GM06990 (cell line): ENCODE measurements around the gene CDK15.
A peak's percentile ranks its signal among the peaks of the same experiment; 100 is the strongest.

Experiments used
- DNase-seq: peaks from one replicate; pipeline ENCODE4 v3.0.0-alpha.2; 2011; ENCODE audit not compliant: insufficient read length; ENCODE audit errors: extremely low read depth
- H3K27me3 ChIP-seq: replicated peaks from 2 replicates; pipeline ENCODE4 v1.6.0; 2011; ENCODE audit warnings: low read length; ENCODE audit not compliant: control insufficient read depth, insufficient read depth
- H3K36me3 ChIP-seq: 2 replicates; pipeline ENCODE4 v1.5.1; 2011; ENCODE audit warnings: low read length; ENCODE audit not compliant: control insufficient read depth, insufficient read depth
- H3K4me3 ChIP-seq: replicated peaks from 2 replicates; pipeline ENCODE4 v1.5.1; 2011; ENCODE audit warnings: low read depth, mild to moderate bottlenecking, control low read depth, low read length
- CTCF ChIP-seq: IDR thresholded peaks from 2 replicates; pipeline ENCODE4 v1.5.1; 2011; ENCODE audit warnings: low read length, control low read depth, mild to moderate bottlenecking, inconsistent platforms; ENCODE audit not compliant: insufficient read depth, poor library complexity, severe bottlenecking

The CDK15 gene

GRCh38 chr2:201775326-201775725 lies 31.0 kb upstream of the CDK15 start:
- no peaks in the 10 kb centered on the region for H3K36me3 ChIP-seq
- H3K27me3 ChIP-seq, result no peaks in the 10 kb centered on the region
- H3K4me3 ChIP-seq, result no peak overlapping the region
- no peak for TF ChIP-seq CTCF
- DNase-seq, result no peak

DNA sequence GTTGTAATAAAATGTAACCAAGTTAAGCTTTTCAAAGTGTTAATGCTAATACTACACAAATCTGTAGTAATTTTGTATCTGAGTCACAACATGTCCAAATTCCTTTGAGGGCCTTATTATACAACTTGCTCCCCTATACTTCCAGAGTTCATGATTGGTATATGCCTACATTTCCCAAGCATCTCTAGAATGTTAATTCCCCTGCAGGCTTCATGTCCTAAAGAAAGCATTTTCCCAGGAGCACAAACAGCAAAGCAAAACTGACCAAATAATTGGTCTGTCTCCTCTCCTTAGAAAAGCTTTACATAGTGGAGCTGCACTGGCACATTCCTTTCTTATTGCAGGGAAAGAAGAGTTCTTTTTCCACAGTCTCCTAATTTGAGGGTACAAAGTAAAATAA lies 29.3 kb upstream of the CDK15 start:
- H3K27me3 ChIP-seq, result no peaks in the 10 kb centered on the region
- TF ChIP-seq CTCF, result no peak
- no peak for DNase-seq
- no peak overlapping the region for H3K4me3 ChIP-seq
- H3K36me3 ChIP-seq, result no peaks in the 10 kb centered on the region

GRCh38 chr2:201777869-201778268 lies 28.5 kb upstream of the CDK15 start:
- no peak for TF ChIP-seq CTCF
- Histone ChIP-seq H3K27me3 (no peaks in the 10 kb centered on the region), H3K36me3 (no peaks in the 10 kb centered on the region), H3K4me3 (no peak overlapping the region)
- DNase-seq, result no peak

DNA sequence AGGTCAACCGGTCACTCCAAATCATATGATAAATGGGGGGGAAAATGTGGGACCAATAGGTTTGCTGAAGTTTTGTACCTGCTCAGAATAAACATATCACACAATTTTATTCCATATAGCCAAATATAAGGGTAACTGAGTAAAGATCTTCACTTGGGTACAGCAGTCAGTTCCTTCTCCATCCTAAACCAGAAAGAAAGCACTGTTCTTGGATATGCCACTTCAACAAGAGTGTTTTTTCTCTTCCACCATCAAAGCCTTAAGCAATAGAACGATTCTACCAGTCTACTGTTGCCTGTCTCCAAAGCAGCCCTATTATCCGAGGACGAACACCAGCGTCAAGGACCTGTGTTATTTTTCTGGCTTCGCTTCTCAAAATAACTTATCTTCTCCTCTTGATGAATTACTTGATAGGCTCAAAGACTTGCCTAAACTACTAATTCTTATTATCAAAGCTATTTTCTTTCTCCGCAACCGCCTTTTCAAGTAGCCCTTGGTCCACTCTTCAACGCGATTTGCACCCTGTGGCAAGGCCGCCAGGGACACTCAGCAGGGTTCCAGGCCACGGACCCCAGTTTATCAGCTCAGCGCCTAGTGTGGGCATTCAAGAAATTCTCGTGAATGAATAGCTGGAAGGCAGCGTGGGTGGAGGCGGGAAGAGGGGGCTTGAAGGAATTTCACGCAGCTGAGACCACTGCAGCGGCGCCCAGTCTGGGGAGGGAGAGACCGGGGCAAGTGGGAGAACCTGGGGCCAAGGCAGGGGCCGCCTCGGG lies 26.2 kb upstream of the CDK15 start:
- no peaks in the 10 kb centered on the region for H3K36me3 ChIP-seq
- no peak for DNase-seq
- TF ChIP-seq CTCF, result no peak
- H3K4me3 ChIP-seq, result peak overlapping the region; percentile 86
- H3K27me3 ChIP-seq, result no peaks in the 10 kb centered on the region

- H3K27me3 ChIP-seq, result no peaks in the 10 kb centered on the region
- peak; percentile 91 for DNase-seq
- peak within 1 kb of the TSS; percentile 86 for H3K4me3 ChIP-seq
- peak; percentile 2 for TF ChIP-seq CTCF
- H3K36me3 ChIP-seq, result no peaks in the 10 kb centered on the region
These were observed 25.5 kb upstream of the CDK15 start, which contains the start of gene ALS2 for GRCh38 chr2:201780674-201781493. Gene ALS2 (minus strand): TSS chr2:201780933. CDS start chr2:201768885, 12,048 bp downstream.
